ENCODE results near the gene ANKRD66.
"Not testable (repeated sequence)": the region's sequence is repeated elsewhere in the genome, so short reads cannot be mapped to it uniquely, and the experiment has no call there.

Gene ANKRD66

GRCh38 chr6:46741482-46741881, 5.3 kb upstream of the ANKRD66 start:
- intact Hi-C loops (cut with micrococcal nuclease), result no loop called here
- H3K4me3 Mint-ChIP-seq, result no peak overlapping the region
- peaks cover 46% of the 10 kb centered on the region for H3K4me1 Mint-ChIP-seq (ENCODE audit: low read depth)
- H3K27me3 Mint-ChIP-seq, result peaks cover 3% of the 10 kb centered on the region
- H3K36me3 Mint-ChIP-seq (ENCODE audit: low read depth), result no peaks in the 10 kb centered on the region
- peaks cover 18% of the 10 kb centered on the region for H3K9me3 Mint-ChIP-seq
- no peak overlapping the region for H3K27ac Mint-ChIP-seq

GRCh38 chr6:46741910-46742309, 4.8 kb upstream of the ANKRD66 start:
- peaks cover 18% of the 10 kb centered on the region for H3K9me3 Mint-ChIP-seq
- intact Hi-C loops (cut with micrococcal nuclease), result no loop called here
- H3K4me3 Mint-ChIP-seq, result no peak overlapping the region
- H3K36me3 Mint-ChIP-seq (ENCODE audit: low read depth), result no peaks in the 10 kb centered on the region
- H3K27ac Mint-ChIP-seq, result no peak overlapping the region
- peaks cover 3% of the 10 kb centered on the region for H3K27me3 Mint-ChIP-seq
- H3K4me1 Mint-ChIP-seq (ENCODE audit: low read depth), result peaks cover 45% of the 10 kb centered on the region

- Mint-ChIP-seq H3K27me3 (peaks cover 3% of the 10 kb centered on the region), H3K4me1 (ENCODE audit: low read depth) (peaks cover 31% of the 10 kb centered on the region), H3K27ac (no peak overlapping the region), H3K4me3 (no peak overlapping the region), H3K36me3 (ENCODE audit: low read depth) (peaks cover 2% of the 10 kb centered on the region), H3K9me3 (peaks cover 28% of the 10 kb centered on the region)
- intact Hi-C loops (cut with micrococcal nuclease), result no loop called here
Measured at GRCh38 chr6:46743425-46744158, 3.1 kb upstream of the ANKRD66 start.

- H3K27me3 Mint-ChIP-seq; H3K27ac Mint-ChIP-seq; H3K4me3 Mint-ChIP-seq; H3K36me3 Mint-ChIP-seq (ENCODE audit: low read depth); intact Hi-C loops (cut with micrococcal nuclease): not testable (repeated sequence)
- peaks cover 36% of the 10 kb centered on the region for H3K4me1 Mint-ChIP-seq (ENCODE audit: low read depth)
- peaks cover 33% of the 10 kb centered on the region for H3K9me3 Mint-ChIP-seq
Measured at GRCh38 chr6:46744159-46744725, 2.5 kb upstream of the ANKRD66 start.

GRCh38 chr6:46745973-46746372, 760 bp upstream of the ANKRD66 start:
- Mint-ChIP-seq H3K4me1 (ENCODE audit: low read depth) (peaks cover 38% of the 10 kb centered on the region), H3K4me3 (no peak overlapping the region), H3K9me3 (peaks cover 33% of the 10 kb centered on the region), H3K27ac (no peak overlapping the region), H3K27me3 (no peaks in the 10 kb centered on the region), H3K36me3 (ENCODE audit: low read depth) (peaks cover 6% of the 10 kb centered on the region)
- intact Hi-C loops (cut with micrococcal nuclease), result no loop called here

GRCh38 chr6:46748940-46749503, 2.3 kb downstream of the ANKRD66 start:
- H3K36me3 Mint-ChIP-seq (ENCODE audit: low read depth), result peaks cover 6% of the 10 kb centered on the region
- H3K9me3 Mint-ChIP-seq, result peaks cover 30% of the 10 kb centered on the region
- H3K4me3 Mint-ChIP-seq, result no peak overlapping the region
- no peaks in the 10 kb centered on the region for H3K27me3 Mint-ChIP-seq
- intact Hi-C loops (cut with micrococcal nuclease), result no loop called here
- H3K27ac Mint-ChIP-seq, result no peak overlapping the region
- H3K4me1 Mint-ChIP-seq (ENCODE audit: low read depth), result peaks cover 37% of the 10 kb centered on the region

- intact Hi-C loops (cut with micrococcal nuclease), result no loop called here
- H3K27ac Mint-ChIP-seq, result no peak overlapping the region
- peaks cover 6% of the 10 kb centered on the region for H3K36me3 Mint-ChIP-seq (ENCODE audit: low read depth)
- H3K27me3 Mint-ChIP-seq, result no peaks in the 10 kb centered on the region
- peaks cover 29% of the 10 kb centered on the region for H3K4me1 Mint-ChIP-seq (ENCODE audit: low read depth)
- peaks cover 23% of the 10 kb centered on the region for H3K9me3 Mint-ChIP-seq
- H3K4me3 Mint-ChIP-seq, result no peak overlapping the region
Measured at GRCh38 chr6:46749731-46750130, 3.0 kb downstream of the ANKRD66 start.

- intact Hi-C loops (cut with micrococcal nuclease), result no loop called here
- peaks cover 6% of the 10 kb centered on the region for H3K36me3 Mint-ChIP-seq (ENCODE audit: low read depth)
- H3K9me3 Mint-ChIP-seq, result peaks cover 15% of the 10 kb centered on the region
- peaks cover 14% of the 10 kb centered on the region for H3K4me1 Mint-ChIP-seq (ENCODE audit: low read depth)
- H3K4me3 Mint-ChIP-seq, result no peak overlapping the region
- no peak overlapping the region for H3K27ac Mint-ChIP-seq
- H3K27me3 Mint-ChIP-seq, result no peaks in the 10 kb centered on the region
Measured at GRCh38 chr6:46751658-46752057, 4.9 kb downstream of the ANKRD66 start.

- H3K36me3 Mint-ChIP-seq (ENCODE audit: low read depth), result no peaks in the 10 kb centered on the region
- H3K9me3 Mint-ChIP-seq, result no peaks in the 10 kb centered on the region
- H3K4me1 Mint-ChIP-seq (ENCODE audit: low read depth), result no peaks in the 10 kb centered on the region
- H3K27me3 Mint-ChIP-seq, result no peaks in the 10 kb centered on the region
- no peak overlapping the region for H3K27ac Mint-ChIP-seq
- no peak overlapping the region for H3K4me3 Mint-ChIP-seq
- intact Hi-C loops (cut with micrococcal nuclease), result no loop called here
Measured at GRCh38 chr6:46755865-46756264, 9.1 kb downstream of the ANKRD66 start.

- Mint-ChIP-seq H3K4me1 (ENCODE audit: low read depth) (no peaks in the 10 kb centered on the region), H3K36me3 (ENCODE audit: low read depth) (no peaks in the 10 kb centered on the region), H3K4me3 (no peak overlapping the region), H3K27ac (no peak overlapping the region), H3K27me3 (no peaks in the 10 kb centered on the region), H3K9me3 (no peaks in the 10 kb centered on the region)
- intact Hi-C loops (cut with micrococcal nuclease), result no loop called here
Measured at GRCh38 chr6:46756469-46757213, 9.9 kb downstream of the ANKRD66 start.

GRCh38 chr6:46757214-46757596, 10.5 kb downstream of the ANKRD66 start:
- Mint-ChIP-seq H3K4me3 (no peak overlapping the region), H3K4me1 (ENCODE audit: low read depth) (no peaks in the 10 kb centered on the region), H3K36me3 (ENCODE audit: low read depth) (no peaks in the 10 kb centered on the region), H3K27me3 (no peaks in the 10 kb centered on the region), H3K9me3 (no peaks in the 10 kb centered on the region), H3K27ac (no peak overlapping the region)
- intact Hi-C loops (cut with micrococcal nuclease), result no loop called here

- no peaks in the 10 kb centered on the region for H3K27me3 Mint-ChIP-seq
- no peak overlapping the region for H3K4me3 Mint-ChIP-seq
- no peaks in the 10 kb centered on the region for H3K9me3 Mint-ChIP-seq
- no peaks in the 10 kb centered on the region for H3K36me3 Mint-ChIP-seq (ENCODE audit: low read depth)
- intact Hi-C loops (cut with micrococcal nuclease), result no loop called here
- H3K27ac Mint-ChIP-seq, result no peak overlapping the region
- no peaks in the 10 kb centered on the region for H3K4me1 Mint-ChIP-seq (ENCODE audit: low read depth)
Measured at GRCh38 chr6:46758960-46759753, 12.4 kb downstream of the ANKRD66 start.

- no peak overlapping the region for H3K27ac Mint-ChIP-seq
- no peak overlapping the region for H3K4me3 Mint-ChIP-seq
- H3K36me3 Mint-ChIP-seq (ENCODE audit: low read depth), result no peaks in the 10 kb centered on the region
- H3K27me3 Mint-ChIP-seq, result no peaks in the 10 kb centered on the region
- H3K9me3 Mint-ChIP-seq, result no peaks in the 10 kb centered on the region
- intact Hi-C loops (cut with micrococcal nuclease), result no loop called here
- H3K4me1 Mint-ChIP-seq (ENCODE audit: low read depth), result no peaks in the 10 kb centered on the region
Measured at GRCh38 chr6:46760925-46761324, 14.2 kb downstream of the ANKRD66 start.
